GM12873 (cell line): ENCODE results near the gene CLASRP.

Experiments used
- CTCF ChIP-seq: IDR thresholded peaks from 2 replicates; pipeline ENCODE4 v1.5.1; 2012; ENCODE audit warnings: low read depth, mild to moderate bottlenecking, moderate library complexity, low read length, control low read depth; ENCODE audit not compliant: insufficient read depth; ENCODE audit errors: missing control alignments

CLASRP gene

GRCh38 chr19:45057444-45057843 is 18.6 kb downstream of the CLASRP start:
- no peak for TF ChIP-seq CTCF

- TF ChIP-seq CTCF, result no peak
Observed at GRCh38 chr19:45058622-45059159, 19.8 kb downstream of the CLASRP start.

DNA sequence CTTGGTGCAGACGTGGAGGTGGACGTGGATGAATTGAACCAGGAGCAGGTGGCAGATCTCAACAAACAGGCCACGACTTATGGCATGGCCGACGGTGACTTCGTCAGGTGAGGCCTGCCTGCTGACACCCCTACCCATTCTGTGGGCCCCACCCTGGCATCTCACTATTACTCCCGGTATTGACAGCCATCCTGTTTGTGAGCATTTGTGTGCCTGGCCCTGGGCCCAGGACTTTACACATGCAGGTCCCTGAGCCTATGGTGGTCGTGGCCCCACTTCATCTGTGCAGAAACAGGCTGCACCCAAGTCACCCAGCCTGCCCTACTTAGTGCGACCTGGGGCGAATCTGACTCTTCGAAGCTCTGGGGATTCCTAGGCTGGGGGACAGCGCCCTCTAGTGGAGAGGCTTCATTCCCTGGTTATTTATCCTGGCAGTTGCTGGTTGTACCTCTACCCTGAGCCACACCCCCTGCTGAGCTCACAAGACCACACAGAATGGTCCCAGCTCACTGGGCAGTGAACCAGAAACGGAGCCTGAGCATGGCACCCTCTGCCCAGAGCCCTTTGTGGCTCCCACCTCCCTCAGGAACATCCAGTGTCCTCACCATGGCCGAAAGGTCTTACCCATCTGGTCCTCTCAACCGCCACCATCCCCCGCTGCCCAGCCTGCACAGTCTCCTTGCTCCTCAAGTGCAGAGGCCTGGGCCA is 20.6 kb downstream of the CLASRP start:
- peak; percentile 95 for TF ChIP-seq CTCF

GRCh38 chr19:45061965-45062364 is 23.1 kb downstream of the CLASRP start:
- no peak for TF ChIP-seq CTCF

- TF ChIP-seq CTCF, result no peak
Observed at GRCh38 chr19:45063851-45064801, 25.3 kb downstream of the CLASRP start.

- no peak for TF ChIP-seq CTCF
Observed at GRCh38 chr19:45066921-45067661, 28.2 kb downstream of the CLASRP start.
